Stimulated activated CD8-positive, alpha-beta memory T cell treated with anti-CD3 and anti-CD28 coated beads, Interleukin-4, amount 100 ng/mL, for 4 hours (primary cell): Measurements from ENCODE around the gene GPD2.

Source experiments
- DNase-seq, 2 donors: peaks; one replicate each; pipeline ENCODE4 v3.0.0-alpha.2; 2020; ENCODE audit warnings: low read depth in 2 of 2, low spot score in 1 of 2

Gene GPD2

DNA sequence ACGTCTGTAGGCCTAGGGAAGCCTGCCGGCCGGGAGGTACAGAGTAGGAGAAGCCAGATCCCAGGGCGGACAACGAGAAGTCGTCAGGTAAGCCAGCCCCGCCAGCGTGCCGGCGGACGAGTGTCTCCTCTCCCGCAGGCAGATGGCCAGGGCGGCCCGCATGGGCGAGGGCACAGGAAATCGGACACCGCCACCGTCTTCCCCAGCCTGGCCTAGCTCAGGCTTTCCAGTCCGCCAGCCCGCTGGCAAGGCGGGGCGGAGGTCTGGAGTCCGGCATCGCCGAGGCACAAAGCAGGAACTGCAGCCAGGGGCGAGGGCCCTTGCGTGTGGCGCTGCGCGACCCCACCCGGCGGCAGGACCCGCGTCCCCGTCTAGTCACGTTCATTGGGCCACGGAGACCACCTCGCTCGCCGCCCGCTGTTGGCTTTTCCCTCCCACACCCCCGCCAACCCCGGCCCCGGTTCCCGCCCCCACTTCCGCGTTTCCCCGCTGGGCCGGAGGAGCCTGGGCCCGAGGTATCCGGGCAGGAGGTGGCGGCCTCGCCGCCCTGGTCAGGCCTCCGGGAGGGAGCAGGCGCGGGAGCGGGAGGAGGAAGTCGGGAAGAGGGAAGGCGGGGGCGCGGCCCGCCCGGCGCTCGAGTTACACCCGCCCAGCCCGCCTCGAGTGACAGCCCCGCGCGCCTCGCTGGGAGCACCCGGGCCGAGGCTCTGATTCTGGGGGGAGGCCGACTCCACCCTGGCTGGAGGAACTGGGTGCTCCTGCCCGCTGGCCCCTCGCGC, at the start of gene GPD2:
GPD2 (plus strand) TSS at position 662 of the 779 bp plus-strand sequence. CDS start 39,727 bp downstream, outside the sequence.
- peak; percentile 24 to 37 for DNase-seq

GRCh38 chr2:156394033-156394741, 42.0 kb upstream of the GPD2 start:
- no peak for DNase-seq

DNA sequence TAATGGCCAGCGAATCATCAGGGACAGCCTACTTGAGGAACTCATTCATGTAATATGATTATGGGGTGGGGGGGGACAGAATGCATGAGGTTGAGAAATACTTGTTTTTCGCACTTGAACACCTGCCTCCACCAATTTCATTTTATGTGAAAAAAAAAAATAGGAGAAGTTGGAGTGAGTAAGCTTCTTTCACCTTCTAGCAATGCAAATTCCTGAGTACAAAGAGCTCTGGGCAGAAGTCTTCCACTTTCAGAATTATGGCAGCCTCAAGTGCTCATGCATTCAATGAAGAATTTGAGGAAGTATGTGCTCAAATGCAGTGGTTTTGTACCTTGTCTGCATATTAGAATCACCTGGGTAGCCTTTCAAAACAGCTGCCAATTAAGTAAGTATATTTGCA, 40.1 kb upstream of the GPD2 start:
- DNase-seq, result no peak

DNA sequence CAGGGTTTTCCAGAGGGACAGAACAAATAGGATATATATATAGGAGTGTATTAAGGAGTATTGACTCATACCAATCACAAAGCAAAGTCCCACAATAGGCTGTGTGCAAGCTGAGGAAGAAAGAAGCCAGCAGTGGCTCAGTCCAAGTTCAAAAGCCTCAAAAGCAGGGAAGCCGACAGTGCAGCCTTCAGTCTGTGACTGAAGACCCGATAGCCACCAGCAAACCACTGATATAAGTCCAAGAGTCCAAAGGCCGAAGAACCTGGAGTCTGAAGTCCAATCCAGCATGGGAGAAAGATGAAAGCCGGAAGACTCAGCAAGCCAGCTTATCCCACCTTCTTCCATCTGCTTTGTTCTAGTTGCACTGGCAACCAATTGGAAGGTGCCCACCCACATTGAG, 39.0 kb upstream of the GPD2 start:
- no peak for DNase-seq

DNA sequence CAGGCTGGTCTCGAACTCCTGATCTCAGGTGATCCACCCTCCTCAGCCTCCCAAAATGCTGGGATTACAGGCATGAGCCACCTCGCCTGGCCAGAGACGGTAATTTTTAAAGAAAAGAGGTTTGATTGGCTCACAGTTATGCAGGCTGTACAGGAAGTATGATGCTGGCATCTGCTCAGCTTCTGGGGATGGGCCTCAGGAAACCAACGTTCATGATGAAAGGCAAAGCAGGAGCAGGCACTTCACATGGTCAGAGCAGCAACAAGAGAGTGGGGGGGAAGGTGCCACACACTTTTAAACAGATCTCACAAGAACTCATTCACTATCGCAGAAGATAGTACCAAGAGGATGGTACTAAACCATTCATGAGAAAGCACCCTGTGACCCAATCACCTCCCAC, 38.0 kb upstream of the GPD2 start:
- no peak for DNase-seq

DNA sequence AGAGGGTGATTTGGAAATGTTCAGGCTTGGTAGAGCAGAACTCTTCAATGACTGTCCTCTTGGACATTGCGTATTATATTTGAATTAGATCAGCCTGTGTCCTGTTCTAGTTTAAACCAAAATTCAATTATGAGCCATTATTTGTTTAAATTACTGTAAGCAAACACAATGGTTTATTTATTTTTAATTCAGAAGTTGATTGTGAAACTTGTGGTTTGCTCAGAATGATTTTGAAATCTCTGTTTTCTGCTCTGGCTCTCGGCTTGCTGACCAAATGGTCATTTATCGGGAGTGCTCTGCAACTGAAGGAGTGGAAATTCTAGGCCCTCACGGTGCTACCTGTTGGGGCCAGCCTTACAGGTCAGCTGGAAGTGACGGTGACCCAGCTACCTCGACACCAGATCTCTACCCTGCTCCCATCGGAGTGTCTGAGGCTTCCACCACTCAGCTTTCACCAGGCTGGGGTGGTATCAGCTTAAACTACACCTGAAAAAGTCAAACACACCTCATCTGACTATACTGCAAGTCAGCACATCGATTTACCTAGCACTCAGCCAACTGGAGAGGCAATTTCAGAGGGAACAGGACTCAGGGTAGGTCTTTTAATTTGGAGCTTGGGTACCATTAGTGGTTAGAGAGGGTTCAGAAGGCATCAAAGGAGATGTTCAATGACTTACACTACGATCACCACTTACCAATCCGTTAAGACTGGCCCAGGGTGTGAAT, 36.8 kb upstream of the GPD2 start:
- DNase-seq, result no peak

- no peak for DNase-seq
Measured at GRCh38 chr2:156399950-156400705, 36.1 kb upstream of the GPD2 start.

DNA sequence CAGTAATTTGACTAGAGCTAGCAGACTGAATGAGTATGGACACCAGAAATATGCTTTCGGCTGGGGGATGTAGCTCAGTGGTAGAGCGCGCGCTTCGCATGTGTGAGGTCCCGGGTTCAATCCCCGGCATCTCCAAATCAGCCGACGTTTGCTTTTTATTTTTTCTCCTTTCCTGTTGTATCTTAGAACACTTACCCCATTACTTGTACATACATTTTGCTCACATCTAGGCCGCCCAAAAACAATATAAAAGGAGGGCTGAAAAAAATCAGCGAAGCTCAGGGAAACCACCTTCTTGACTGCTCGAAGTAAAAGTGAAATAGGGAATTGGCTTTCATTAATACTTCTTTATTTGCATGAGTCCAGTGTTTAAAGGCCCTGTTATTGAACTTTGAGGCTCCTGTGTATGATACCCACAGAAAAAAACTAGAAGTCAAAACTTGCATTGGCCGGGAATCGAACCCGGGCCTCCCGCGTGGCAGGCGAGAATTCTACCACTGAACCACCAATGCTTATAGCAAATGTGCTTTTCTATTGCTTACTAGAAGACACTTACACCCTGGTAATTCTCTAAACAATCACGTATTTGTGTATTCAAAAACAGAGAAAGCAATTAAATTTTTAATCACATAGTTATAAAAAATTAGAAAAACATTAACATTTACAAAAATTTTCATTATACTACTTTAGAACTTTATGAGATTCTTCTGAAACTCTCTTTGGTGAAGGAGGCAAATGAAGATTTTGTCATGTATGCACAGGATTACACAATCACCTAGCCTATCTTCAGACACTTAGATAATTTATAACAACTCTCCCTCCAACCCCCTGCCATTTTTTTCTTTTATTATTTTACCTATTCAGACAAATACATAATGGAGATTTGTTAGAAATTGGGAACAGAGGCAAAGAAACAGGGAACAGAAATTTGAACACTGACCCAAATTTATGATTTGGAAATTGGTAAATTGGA, 35.2 kb upstream of the GPD2 start:
- peak; percentile 65 to 79 for DNase-seq

- no peak for DNase-seq
Measured at GRCh38 chr2:156401861-156402260, 34.3 kb upstream of the GPD2 start.

DNA sequence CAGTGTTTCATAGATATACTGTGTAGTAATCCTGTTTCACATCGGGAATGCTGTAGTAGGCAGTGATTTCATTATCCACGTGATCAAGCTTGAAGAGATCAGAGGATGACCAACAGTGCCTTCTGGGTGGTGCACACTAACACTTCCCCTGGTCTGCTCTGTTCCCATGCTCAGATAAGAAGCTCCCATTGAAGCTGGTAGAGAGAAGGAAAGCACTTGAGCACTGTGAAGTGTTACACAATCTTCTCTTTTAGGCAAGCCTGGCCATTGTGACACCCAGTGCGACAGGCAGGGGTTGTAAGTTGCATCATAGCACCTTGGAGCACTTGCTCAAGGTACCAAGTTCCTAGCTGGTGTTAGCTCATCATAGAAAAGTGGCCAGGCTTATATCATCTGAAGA, 30.6 kb upstream of the GPD2 start:
- DNase-seq, result no peak

DNA sequence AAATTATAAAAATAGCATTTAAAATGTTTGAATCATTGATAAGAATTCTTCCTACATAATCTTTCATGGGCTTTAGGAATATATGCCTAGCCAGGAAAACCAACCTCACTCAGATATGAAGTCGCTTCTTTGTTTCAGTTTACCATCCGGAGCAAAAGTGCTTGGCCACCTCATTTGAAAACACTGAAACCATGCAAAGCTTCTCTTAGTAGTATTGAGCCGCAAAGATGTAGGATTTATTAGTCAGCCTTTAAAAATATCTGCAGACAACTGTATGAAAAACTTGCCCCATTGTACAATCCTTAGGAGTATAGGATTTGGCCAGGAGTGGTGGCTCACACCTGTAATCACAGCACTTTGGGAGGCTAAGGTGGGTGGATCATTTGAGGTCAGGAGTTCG, 24.3 kb upstream of the GPD2 start:
- no peak for DNase-seq

- no peak for DNase-seq
Measured at GRCh38 chr2:156421851-156422250, 14.3 kb upstream of the GPD2 start.

DNA sequence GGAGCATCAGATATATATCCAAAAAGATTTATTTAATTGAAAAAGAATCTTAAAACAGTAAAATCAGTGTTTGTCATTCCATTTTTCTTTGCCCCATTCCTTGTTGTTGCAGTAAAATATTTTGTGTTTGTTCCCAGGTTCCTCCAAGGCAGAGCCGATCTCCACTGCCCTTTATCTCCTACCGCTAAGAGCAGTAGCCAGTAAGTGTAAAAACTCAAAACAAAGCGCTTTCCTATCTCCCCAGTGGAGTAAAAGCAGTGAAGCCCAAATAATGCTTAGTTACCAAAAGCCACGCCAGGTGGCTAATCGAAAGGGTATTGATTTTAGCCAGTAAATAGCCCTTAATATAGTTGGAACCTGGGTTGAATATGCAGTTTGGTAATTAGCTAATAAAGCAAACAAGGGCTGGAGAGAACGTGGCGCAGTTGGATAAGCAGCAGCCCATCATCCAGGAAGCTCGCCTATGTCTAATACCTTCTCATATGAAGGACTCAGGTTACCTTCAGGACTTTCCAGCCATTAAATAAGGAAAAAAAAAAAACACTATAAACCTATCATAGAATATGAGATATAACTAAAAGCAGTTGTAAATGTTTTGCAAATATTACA, 12.4 kb upstream of the GPD2 start:
- no peak for DNase-seq

- DNase-seq, result no peak
Measured at GRCh38 chr2:156427074-156427473, 9.1 kb upstream of the GPD2 start.

GRCh38 chr2:156429211-156429610, 7.0 kb upstream of the GPD2 start:
- no peak for DNase-seq

DNA sequence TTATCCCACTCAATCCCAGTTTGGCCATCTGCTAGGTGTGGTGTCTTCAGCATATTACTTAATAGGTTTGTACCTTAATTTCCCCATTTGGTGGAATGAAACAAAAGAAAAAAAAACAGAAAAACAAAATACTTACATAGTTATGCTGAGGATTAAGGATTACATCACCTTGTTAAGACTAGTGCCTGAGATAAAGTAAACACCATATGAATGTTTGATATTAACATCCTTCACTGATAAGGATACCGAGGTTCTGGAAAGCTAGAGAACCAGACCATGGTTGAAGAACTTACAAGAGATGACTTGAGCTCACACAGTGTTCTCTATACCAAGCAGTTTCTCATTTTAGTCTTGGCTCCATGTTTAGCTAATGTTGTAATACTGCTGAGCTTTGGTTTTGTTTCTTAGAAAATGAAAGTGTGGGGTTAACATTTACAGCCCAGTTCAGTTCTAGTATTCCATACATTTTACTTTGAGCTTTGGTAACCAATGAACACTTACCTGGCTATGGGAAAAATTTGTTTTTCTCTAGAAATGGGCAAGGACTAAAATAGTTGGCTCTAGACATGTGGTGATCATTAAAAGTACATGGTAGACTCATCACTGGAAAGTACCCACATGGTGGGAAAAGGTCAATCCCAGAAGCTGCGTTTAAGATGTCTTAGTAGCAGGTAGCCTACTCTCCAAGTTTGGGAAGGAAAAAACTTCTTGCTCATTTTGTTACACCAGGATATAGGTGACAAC, 5.8 kb upstream of the GPD2 start:
- no peak for DNase-seq

DNA sequence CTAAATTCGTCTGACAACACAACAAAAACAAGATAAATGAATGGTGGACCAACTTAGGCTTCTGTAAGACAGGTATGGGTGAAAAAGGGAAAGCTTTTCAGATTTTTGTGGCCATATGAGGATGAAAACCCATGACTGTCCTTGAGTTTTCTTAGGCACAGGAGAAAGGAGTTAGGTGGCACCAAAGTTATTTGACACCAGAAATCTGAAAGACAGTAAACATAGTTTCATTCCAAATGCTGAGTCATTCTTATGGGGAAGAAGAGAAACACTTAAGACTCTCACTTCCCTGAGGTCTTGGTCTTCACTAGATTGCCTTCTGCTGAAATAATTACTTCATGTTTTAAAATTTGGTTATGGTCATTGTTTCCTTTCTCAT, 5.2 kb upstream of the GPD2 start:
- DNase-seq, result no peak

DNA sequence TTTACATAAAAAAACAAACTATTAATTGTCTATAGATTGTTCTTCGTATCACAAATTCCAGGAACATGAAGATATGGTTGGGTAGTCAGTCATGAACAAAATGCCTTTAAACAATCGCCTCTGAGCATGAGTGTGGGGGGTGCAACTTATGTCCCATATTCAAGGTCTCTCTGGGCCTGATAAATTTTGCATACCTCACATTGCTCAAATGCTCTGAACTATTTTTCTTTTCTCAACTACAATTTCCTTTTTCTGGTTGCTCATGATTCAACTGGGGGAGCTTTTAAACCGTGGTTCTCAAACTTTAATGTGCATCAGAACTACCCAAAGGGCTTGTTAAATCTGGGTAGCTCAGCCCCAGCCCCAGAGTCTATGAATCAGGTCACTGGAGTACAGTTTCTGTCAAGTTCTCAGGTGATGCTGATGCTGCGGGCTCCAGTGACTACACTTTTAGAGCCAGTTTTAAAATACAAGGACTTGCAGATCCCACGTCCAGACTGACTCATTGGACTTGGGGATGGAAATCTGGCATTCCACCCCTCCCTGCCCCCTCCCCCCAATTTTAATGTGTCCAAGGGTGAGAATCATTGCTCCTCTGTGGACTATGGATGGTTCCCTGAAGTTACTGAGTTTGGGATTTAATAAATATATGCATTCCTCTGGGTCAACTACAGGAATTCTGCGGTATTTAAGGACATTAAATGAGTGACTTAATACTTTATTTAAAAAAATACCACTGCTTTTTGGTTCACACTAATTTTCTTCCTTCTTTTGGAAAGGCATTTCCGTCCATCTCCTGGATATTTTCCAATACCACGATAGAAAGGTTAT, 1.5 kb upstream of the GPD2 start:
- DNase-seq, result no peak
